GM23338 (cell line): ENCODE results near the gene IPCEF1. TPM values are rescaled to one million over a fixed set of nuclear protein-coding genes. Genes with fewer than 3 reads are reported as not detected.

Experiments
- ATAC-seq: fragments of 200-7000 bp; cut with Tn5 transposase; 3 replicates; pipeline ENCODE4 v1.9.1; 2020
- DNase-seq: peaks from one replicate; pipeline ENCODE4 v3.0.0-alpha.2; 2015; ENCODE audit warnings: low spot score
- H2AFZ ChIP-seq: fragments of 200-600 bp; sonication (generic); 2 replicates; pipeline ENCODE4 v1.8.0; 2016; ENCODE audit warnings: antibody characterized with exemption, mild to moderate bottlenecking, moderate library complexity
- H3F3A ChIP-seq: fragments of 200-600 bp; sonication (generic); replicated peaks from 2 replicates; pipeline ENCODE4 v1.8.0; 2017; ENCODE audit warnings: antibody characterized with exemption, mixed run types, low read depth
- H3K27ac ChIP-seq: fragments of 200-600 bp; sonication (generic); 2 replicates; pipeline ENCODE4 v1.6.1; 2016; ENCODE audit warnings: low read depth
- H3K27me3 ChIP-seq: fragments of 200-600 bp; sonication (generic); 2 replicates; pipeline ENCODE4 v1.8.0; 2016; ENCODE audit warnings: mild to moderate bottlenecking, mixed run types, moderate library complexity; ENCODE audit not compliant: insufficient read depth
- H3K36me3 ChIP-seq: fragments of 200-600 bp; sonication (generic); 2 replicates; pipeline ENCODE4 v1.8.0; 2016; ENCODE audit warnings: mild to moderate bottlenecking; ENCODE audit not compliant: insufficient read depth
- H3K4me1 ChIP-seq: fragments of 200-600 bp; sonication (generic); 2 replicates; pipeline ENCODE4 v1.8.0; 2016; ENCODE audit warnings: mild to moderate bottlenecking, moderate library complexity; ENCODE audit not compliant: insufficient read depth
- H3K4me2 ChIP-seq: fragments of 200-600 bp; sonication (generic); 2 replicates; pipeline ENCODE4 v1.7.1; 2017; ENCODE audit warnings: mixed run types
- H3K4me3 ChIP-seq: fragments of 200-600 bp; sonication (generic); 2 replicates; pipeline ENCODE4 v1.6.1; 2016; ENCODE audit warnings: mixed run types
- H3K79me2 ChIP-seq: fragments of 200-600 bp; sonication (generic); replicated peaks from 2 replicates; pipeline ENCODE4 v1.8.0; 2017; ENCODE audit warnings: mild to moderate bottlenecking; ENCODE audit not compliant: insufficient read depth
- H3K9me2 ChIP-seq: fragments of 200-600 bp; sonication (generic); 2 replicates; pipeline ENCODE4 v1.8.0; 2017; ENCODE audit not compliant: insufficient read depth
- H4K20me1 ChIP-seq: fragments of 200-600 bp; sonication (generic); replicated peaks from 2 replicates; pipeline ENCODE4 v1.8.0; 2017; ENCODE audit warnings: mild to moderate bottlenecking; ENCODE audit not compliant: insufficient read depth
- H3K27ac Mint-ChIP-seq: 2 replicates; pipeline ENCODE4 v1.8.0; 2020; ENCODE audit warnings: inconsistent platforms, mild to moderate bottlenecking, moderate library complexity, mixed read lengths
- H3K27me3 Mint-ChIP-seq: 3 replicates; pipeline ENCODE4 v1.8.0; 2022; ENCODE audit warnings: low read depth, mild to moderate bottlenecking, moderate library complexity, mixed read lengths, inconsistent platforms; ENCODE audit not compliant: insufficient read depth, poor library complexity
- H3K36me3 Mint-ChIP-seq: 3 replicates; pipeline ENCODE4 v1.8.0; 2021; ENCODE audit warnings: low read depth, mild to moderate bottlenecking, inconsistent platforms, moderate library complexity, mixed read lengths
- H3K4me1 Mint-ChIP-seq: 3 replicates; pipeline ENCODE4 v1.8.0; 2020; ENCODE audit warnings: mild to moderate bottlenecking, inconsistent platforms, mixed read lengths
- H3K4me3 Mint-ChIP-seq: 3 replicates; pipeline ENCODE4 v1.8.0; 2021; ENCODE audit warnings: moderate library complexity, mild to moderate bottlenecking, inconsistent platforms, mixed read lengths
- H3K9me3 Mint-ChIP-seq: 3 replicates; pipeline ENCODE4 v1.8.0; 2020; ENCODE audit warnings: moderate library complexity, mild to moderate bottlenecking, inconsistent platforms, mixed read lengths
- CTCF ChIP-seq, 2 experiments: fragments of 200-600 bp in 1 of 2; sonication (generic) in 1 of 2; conservative IDR thresholded peaks; 2 replicates each; pipeline versions ENCODE4 v1.5.1 to v1.6.1; 2016 to 2017; ENCODE audit warnings: antibody characterized with exemption in 2 of 2, low read depth in 2 of 2, mild to moderate bottlenecking in 2 of 2, moderate library complexity in 1 of 2
- JUNB ChIP-seq: IDR thresholded peaks from one replicate; pipeline ENCODE4 v1.6.1; 2016; ENCODE audit warnings: antibody characterized with exemption; ENCODE audit not compliant: unreplicated experiment
- REST ChIP-seq: IDR thresholded peaks from one replicate; pipeline ENCODE4 v1.6.1; 2018; ENCODE audit warnings: antibody characterized with exemption; ENCODE audit not compliant: unreplicated experiment
- polyA plus RNA-seq: library from polyadenylated mRNA; unstranded; fragments of >200 nt; fragmentation: Nextera tagmentation; extraction: Ambion mirVana; gene quantifications from 2 replicates; pipeline ENCODE4 v1.2.1, GENCODE V29; 2016
- total RNA-seq: library from RNA; depleted of rRNA; stranded (reverse); fragments of >200 nt; shearing (Covaris generic); gene quantifications from 2 replicates; pipeline ENCODE4 v1.2.3, GENCODE V29; 2014

Gene IPCEF1
- total and polyA plus RNA-seq, 2 experiments from 2014 or later, result 0.15 to 1.8 TPM

GRCh38 chr6:154156135-154156896, 200.3 kb downstream of the IPCEF1 start:
- no peaks in the 10 kb centered on the region for H3F3A ChIP-seq
- H3K4me1 ChIP-seq, result no peaks in the 10 kb centered on the region
- no peaks in the 10 kb centered on the region for H3K79me2 ChIP-seq
- H3K27ac Mint-ChIP-seq, result peak overlapping the region; percentile 81; the same call in 1 of the 2 replicates
- H3K4me3 Mint-ChIP-seq, result peak overlapping the region; percentile 18; the same call in 1 of the 3 replicates
- peaks cover 13% of the 10 kb centered on the region for H3K4me1 Mint-ChIP-seq
- H3K4me2 ChIP-seq, result no peak overlapping the region
- peaks cover under 1% of the 10 kb centered on the region; the same call in 1 of the 2 replicates for H3K9me2 ChIP-seq
- H3K4me3 ChIP-seq, result no peak overlapping the region
- H2AFZ ChIP-seq, result no peak overlapping the region
- TF ChIP-seq CTCF (conservative IDR thresholded peaks at IDR 0.05; ENCODE audit: low read depth in 2 of 2) (peak; percentile 65 to 78), JUNB (no peak)
- H4K20me1 ChIP-seq, result no peaks in the 10 kb centered on the region
- H3K27me3 ChIP-seq, result no peaks in the 10 kb centered on the region
- ATAC-seq, result peak; percentile 99
- peak; percentile 70 for DNase-seq
- no peaks in the 10 kb centered on the region for H3K27me3 Mint-ChIP-seq
- H3K36me3 Mint-ChIP-seq, result no peaks in the 10 kb centered on the region
- H3K36me3 ChIP-seq, result no peaks in the 10 kb centered on the region; the same call in 1 of the 2 replicates
- no peak overlapping the region for H3K27ac ChIP-seq
- H3K9me3 Mint-ChIP-seq, result no peaks in the 10 kb centered on the region

- no peaks in the 10 kb centered on the region for H3K79me2 ChIP-seq
- no peaks in the 10 kb centered on the region for H3K4me1 ChIP-seq
- no peaks in the 10 kb centered on the region; the same call in 1 of the 2 replicates for H3K36me3 ChIP-seq
- H3K27ac Mint-ChIP-seq, result no peak overlapping the region
- no peaks in the 10 kb centered on the region for H3K27me3 ChIP-seq
- H3K9me2 ChIP-seq, result peaks cover 8% of the 10 kb centered on the region; the same call in 1 of the 2 replicates
- DNase-seq (peak; percentile 88), ATAC-seq (no peak)
- H4K20me1 ChIP-seq, result no peaks in the 10 kb centered on the region
- no peak overlapping the region for H3K4me3 ChIP-seq
- peaks cover 3% of the 10 kb centered on the region for H3K27me3 Mint-ChIP-seq
- H3K9me3 Mint-ChIP-seq, result no peaks in the 10 kb centered on the region
- H3K4me1 Mint-ChIP-seq, result peaks cover 13% of the 10 kb centered on the region
- no peaks in the 10 kb centered on the region for H3K36me3 Mint-ChIP-seq
- no peaks in the 10 kb centered on the region for H3F3A ChIP-seq
- no peak for TF ChIP-seq REST
- TF ChIP-seq CTCF (conservative IDR thresholded peaks at IDR 0.05; ENCODE audit: low read depth in 2 of 2), result peak; percentile 79 to 89
- H2AFZ ChIP-seq, result no peak overlapping the region
- no peak overlapping the region for H3K4me3 Mint-ChIP-seq
- no peak overlapping the region for H3K27ac ChIP-seq
- H3K4me2 ChIP-seq, result no peak overlapping the region
Measured at GRCh38 chr6:154154389-154154967, 202.1 kb downstream of the IPCEF1 start.
